Measurements from ENCODE around the gene TEX19. TPM values are rescaled to one million over a fixed set of nuclear protein-coding genes. Genes with fewer than 3 reads are reported as not detected.
"Not testable (repeated sequence)": the region's sequence is repeated elsewhere in the genome, so short reads cannot be mapped to it uniquely, and the experiment has no call there.

TEX19 gene
- total RNA-seq, 2 donors from 2014 or later: not detected

GRCh38 chr17:82369211-82369610 is 10.2 kb downstream of the TEX19 start:
- WGBS, 2 donors: 97 to 98% methylated on average over 6 to 7 of the region's 7 CpGs
- Histone ChIP-seq H3K4me3 (no peak overlapping the region), H3K27ac (no peak overlapping the region), H3K4me1 (peaks cover 29% of the 10 kb centered on the region), H3K36me3 (replicated peaks in 1 of 2; ENCODE audit: insufficient read depth in 1 of 2, low read depth in 2 of 2) (no peaks in the 10 kb centered on the region), H3K27me3 (peaks cover 12 to 13% of the 10 kb centered on the region in 2 donors), H3K9me3 (no peaks in the 10 kb centered on the region)
- DNase-seq (no peak), ATAC-seq (no peak)
- TF ChIP-seq POLR2A (IDR thresholded peaks at IDR 0.05): no peak
- no peak for TF ChIP-seq CTCF (IDR thresholded peaks at IDR 0.05)
- intact Hi-C loops (cut with DNase I): no loop called here

GRCh38 chr17:82370471-82371332 is 11.7 kb downstream of the TEX19 start:
- H3K36me3 ChIP-seq (replicated peaks in 1 of 2; ENCODE audit: insufficient read depth in 1 of 2, low read depth in 2 of 2): no peaks in the 10 kb centered on the region
- peaks cover 29% of the 10 kb centered on the region for H3K4me1 ChIP-seq
- no peak for ATAC-seq
- no peak for DNase-seq
- H3K27ac ChIP-seq: no peak overlapping the region
- intact Hi-C loops (cut with DNase I): no loop called here
- TF ChIP-seq CTCF (IDR thresholded peaks at IDR 0.05) (no peak), POLR2A (IDR thresholded peaks at IDR 0.05) (no peak)
- 24 to 38% methylated on average over 21 to 36 of the region's 38 CpGs for WGBS, 2 donors
- H3K9me3 ChIP-seq: no peaks in the 10 kb centered on the region
- peaks cover 12 to 20% of the 10 kb centered on the region in 2 donors for H3K27me3 ChIP-seq
- no peak overlapping the region for H3K4me3 ChIP-seq

GRCh38 chr17:82371333-82372248 is 12.5 kb downstream of the TEX19 start, which contains the start of gene UTS2R:
Gene UTS2R, plus strand, starts transcription at chr17:82371765. Its CDS starts 2,560 bp downstream, at chr17:82374325.
- H3K9me3 ChIP-seq: no peaks in the 10 kb centered on the region
- peaks cover 29% of the 10 kb centered on the region for H3K4me1 ChIP-seq
- WGBS, 2 donors: 2 to 20% methylated on average over 1 to 68 of the region's 109 CpGs
- peak within 1 kb of the TSS in 2 of 4 donors; percentile 13 to 48 for H3K27ac ChIP-seq
- TF ChIP-seq POLR2A (IDR thresholded peaks at IDR 0.05) (no peak), CTCF (IDR thresholded peaks at IDR 0.05) (no peak)
- H3K4me3 ChIP-seq: peak within 1 kb of the TSS in 1 of 2 donors; percentile 5
- no peaks in the 10 kb centered on the region for H3K36me3 ChIP-seq (replicated peaks in 1 of 2; ENCODE audit: insufficient read depth in 1 of 2, low read depth in 2 of 2)
- peak; percentile 16 for ATAC-seq
- H3K27me3 ChIP-seq: peaks cover 12 to 21% of the 10 kb centered on the region in 2 donors
- intact Hi-C loops (cut with DNase I): no loop called here
- peak in 1 of 4 donors; percentile 38 for DNase-seq

DNA sequence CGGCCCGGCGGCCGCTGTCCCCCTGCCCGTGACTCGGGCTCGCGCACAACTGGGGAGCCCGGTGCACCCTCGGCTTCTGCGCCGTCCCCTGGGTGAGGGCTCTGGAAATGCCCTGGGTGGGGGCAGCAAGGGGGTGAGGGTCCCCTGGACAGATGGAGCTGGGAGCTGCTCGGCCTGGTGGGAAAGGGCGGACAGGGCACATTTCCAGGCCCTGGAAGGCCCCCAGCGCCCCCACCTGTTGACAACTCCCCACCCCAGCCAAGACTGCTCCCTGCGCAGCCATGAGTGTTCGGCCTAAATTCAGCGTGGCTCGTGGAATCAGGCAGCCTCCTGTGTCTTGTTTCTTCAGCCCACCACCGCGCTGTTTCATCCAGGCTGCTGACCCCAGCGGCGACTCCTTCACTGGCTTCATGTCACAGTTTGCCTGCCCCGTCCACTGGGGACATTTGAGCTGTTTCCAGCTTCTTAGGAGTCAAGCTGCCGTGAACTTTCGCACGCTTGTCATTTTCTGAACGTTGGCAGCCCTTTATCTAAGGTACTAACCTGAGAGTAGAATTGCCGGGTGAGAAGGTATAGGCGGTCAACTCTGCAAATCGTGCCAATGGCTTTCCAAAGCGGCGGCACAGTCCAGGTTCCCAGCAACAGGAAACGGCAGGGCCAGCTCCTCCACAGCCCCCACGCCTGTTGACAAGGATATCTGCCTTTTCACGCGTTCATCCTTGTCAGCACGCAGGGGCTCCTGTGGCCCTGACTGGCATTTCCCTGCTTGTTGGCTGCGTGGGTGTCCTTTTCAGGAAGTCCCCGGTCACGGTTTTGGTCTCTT is 13.4 kb downstream of the TEX19 start:
- intact Hi-C loops (cut with DNase I): no loop called here
- Histone ChIP-seq H3K4me3 (peak overlapping the region in 1 of 2 donors; percentile 5), H3K9me3 (no peaks in the 10 kb centered on the region), H3K36me3 (replicated peaks in 1 of 2; ENCODE audit: insufficient read depth in 1 of 2, low read depth in 2 of 2) (no peaks in the 10 kb centered on the region), H3K27me3 (peaks cover 12 to 21% of the 10 kb centered on the region in 2 donors), H3K4me1 (peaks cover 29% of the 10 kb centered on the region), H3K27ac (peak overlapping the region in 3 of 4 donors; percentile 13 to 48 (median 33))
- 13 to 33% methylated on average over 24 to 34 of the region's 41 CpGs for WGBS, 2 donors
- peak; percentile 33 to 83 (median 73) for DNase-seq
- peak; percentile 78 for ATAC-seq
- peak in 1 of 3 donors; percentile 13 for TF ChIP-seq POLR2A (IDR thresholded peaks at IDR 0.05)
- peak in 3 of 7 experiments; percentile 35 to 45 (median 40) for TF ChIP-seq CTCF (IDR thresholded peaks at IDR 0.05)

GRCh38 chr17:82373072-82373452 is 14.0 kb downstream of the TEX19 start:
- ATAC-seq; H3K4me3 ChIP-seq; DNase-seq; intact Hi-C loops (cut with DNase I); H3K9me3 ChIP-seq; H3K36me3 ChIP-seq (replicated peaks in 1 of 2; ENCODE audit: insufficient read depth in 1 of 2, low read depth in 2 of 2): not testable (repeated sequence)
- WGBS, 2 donors: 67 to 79% methylated on average over 10 of the region's 10 CpGs
- H3K27ac ChIP-seq: peak overlapping the region in 2 of 4 donors; percentile 33 to 48
- H3K27me3 ChIP-seq: peaks cover 12 to 21% of the 10 kb centered on the region in 2 donors
- H3K4me1 ChIP-seq: peaks cover 29% of the 10 kb centered on the region
